ENCODE measurements around the gene SMCO1.
"Not testable (repeated sequence)": the region's sequence is repeated elsewhere in the genome, so short reads cannot be mapped to it uniquely, and the experiment has no call there.

The SMCO1 gene

GRCh38 chr3:196553551-196553950 is 38.4 kb upstream of the SMCO1 start:
- TF ChIP-seq CTCF (conservative IDR thresholded peaks at IDR 0.05), result no peak
- no peak overlapping the region for H3K27ac ChIP-seq

GRCh38 chr3:196552253-196552652 is 37.1 kb upstream of the SMCO1 start:
- no peak overlapping the region for H3K27ac ChIP-seq
- TF ChIP-seq CTCF (conservative IDR thresholded peaks at IDR 0.05), result no peak

- H3K27ac ChIP-seq, result not testable (repeated sequence)
Observed at GRCh38 chr3:196550172-196550571, 35.0 kb upstream of the SMCO1 start.

GRCh38 chr3:196549312-196549711 is 34.2 kb upstream of the SMCO1 start:
- not testable (repeated sequence) for H3K27ac ChIP-seq

GRCh38 chr3:196547067-196547466 is 31.9 kb upstream of the SMCO1 start:
- H3K27ac ChIP-seq, result peak overlapping the region; percentile 40
- TF ChIP-seq CTCF (conservative IDR thresholded peaks at IDR 0.05), result no peak

GRCh38 chr3:196546537-196546936 is 31.4 kb upstream of the SMCO1 start:
- no peak for TF ChIP-seq CTCF (conservative IDR thresholded peaks at IDR 0.05)

GRCh38 chr3:196544491-196544992 is 29.4 kb upstream of the SMCO1 start:
- no peak overlapping the region for H3K27ac ChIP-seq
- TF ChIP-seq CTCF (conservative IDR thresholded peaks at IDR 0.05), result no peak

More at GRCh38 chr3:196546537-196546936, 31.4 kb upstream of the SMCO1 start:
- peak overlapping the region; percentile 40 for H3K27ac ChIP-seq

- TF ChIP-seq CTCF (conservative IDR thresholded peaks at IDR 0.05), result no peak
- H3K27ac ChIP-seq, result no peak overlapping the region
Observed at GRCh38 chr3:196541684-196542445, 26.7 kb upstream of the SMCO1 start.

All from VCaP (cell line).